Neuronal stem cell (in vitro differentiated cells): Measurements from ENCODE around the gene SMCO1.
"Not testable (repeated sequence)": the region's sequence is repeated elsewhere in the genome, so short reads cannot be mapped to it uniquely, and the experiment has no call there.

Experiments used
- DNase-seq: peaks from one replicate; pipeline ENCODE4 v3.0.0-alpha.2; 2013; ENCODE audit warnings: low spot score
- H2AFZ ChIP-seq: one replicate; pipeline ENCODE4 v1.6.1; 2013; ENCODE audit warnings: mild to moderate bottlenecking, low read length, inconsistent platforms
- H2AK5ac ChIP-seq: 2 replicates; pipeline ENCODE4 v1.6.1; 2013; ENCODE audit warnings: low read depth, mild to moderate bottlenecking, inconsistent platforms, low read length, moderate library complexity, mixed read lengths
- H2BK120ac ChIP-seq: 2 replicates; pipeline ENCODE4 v1.6.1; 2013; ENCODE audit warnings: low read depth, mild to moderate bottlenecking, inconsistent platforms, low read length, moderate library complexity, mixed read lengths
- H2BK12ac ChIP-seq: one replicate; pipeline ENCODE4 v1.6.1; 2013; ENCODE audit warnings: low read length, inconsistent platforms
- H2BK15ac ChIP-seq: 2 replicates; pipeline ENCODE4 v1.6.1; 2013; ENCODE audit warnings: mild to moderate bottlenecking, low read length, inconsistent platforms, mixed read lengths
- H2BK5ac ChIP-seq: one replicate; pipeline ENCODE4 v1.6.1; 2013; ENCODE audit warnings: inconsistent platforms, mild to moderate bottlenecking, low read length, moderate library complexity
- H3K14ac ChIP-seq: one replicate; pipeline ENCODE4 v1.6.1; 2013; ENCODE audit warnings: low read length, inconsistent platforms
- H3K18ac ChIP-seq: 2 replicates; pipeline ENCODE4 v1.6.1; 2013; ENCODE audit warnings: low read length, inconsistent platforms
- H3K23ac ChIP-seq: 2 replicates; pipeline ENCODE4 v1.6.1; 2013; ENCODE audit warnings: low read depth, mild to moderate bottlenecking, mixed read lengths, low read length, inconsistent platforms; ENCODE audit not compliant: poor library complexity
- H3K27ac ChIP-seq: replicated peaks from 3 replicates; pipeline ENCODE4 v1.5.1; 2013; ENCODE audit warnings: low read length, inconsistent platforms
- H3K27me3 ChIP-seq, 3 experiments: 2 replicates each; pipeline ENCODE4 v1.6.1; 2013; ENCODE audit warnings: low read length in 3 of 3, mild to moderate bottlenecking in 2 of 3, inconsistent platforms in 1 of 3, low read depth in 1 of 3, mixed read lengths in 1 of 3, moderate library complexity in 1 of 3; ENCODE audit not compliant: control insufficient read depth in 3 of 3, insufficient read depth in 3 of 3
- H3K36me3 ChIP-seq, 2 donors: replicated peaks in 1 of 2; 2 replicates each; pipeline ENCODE4 v1.6.1; 2013; ENCODE audit warnings: low read length in 2 of 2; ENCODE audit not compliant: control insufficient read depth in 2 of 2, insufficient read depth in 2 of 2
- H3K4ac ChIP-seq: 2 replicates; pipeline ENCODE4 v1.6.1; 2013; ENCODE audit warnings: inconsistent platforms, mild to moderate bottlenecking, low read length, moderate library complexity
- H3K4me1 ChIP-seq, 2 donors: 1 replicate in 1 of 2; 2 replicates in 1 of 2; pipeline ENCODE4 v1.6.1; 2013; ENCODE audit warnings: low read length in 2 of 2, low read depth in 1 of 2; ENCODE audit not compliant: control insufficient read depth in 2 of 2, insufficient read depth in 1 of 2
- H3K4me2 ChIP-seq: one replicate; pipeline ENCODE4 v1.6.1; 2013; ENCODE audit warnings: mild to moderate bottlenecking, low read length, inconsistent platforms; ENCODE audit not compliant: insufficient read depth, poor library complexity, severe bottlenecking
- H3K4me3 ChIP-seq, 2 donors: 2 replicates each; pipeline ENCODE4 v1.5.1; 2013; ENCODE audit warnings: low read length in 2 of 2, mild to moderate bottlenecking in 2 of 2, inconsistent platforms in 1 of 2, moderate library complexity in 1 of 2
- H3K79me1 ChIP-seq: one replicate; pipeline ENCODE4 v1.6.1; 2013; ENCODE audit warnings: low read depth, mild to moderate bottlenecking, inconsistent platforms, low read length, moderate library complexity
- H3K9ac ChIP-seq: one replicate; pipeline ENCODE4 v1.6.1; 2013; ENCODE audit warnings: mild to moderate bottlenecking, low read depth, low read length, inconsistent platforms; ENCODE audit not compliant: poor library complexity
- H3K9me3 ChIP-seq, 2 donors: replicated peaks in 1 of 2; 2 replicates each; pipeline versions ENCODE3 to v1.6.1; 2013; ENCODE audit warnings: low read length in 2 of 2, mild to moderate bottlenecking in 2 of 2, inconsistent platforms in 1 of 2, low read depth in 1 of 2, mixed read lengths in 1 of 2, moderate library complexity in 1 of 2; ENCODE audit not compliant: control insufficient read depth in 2 of 2, insufficient read depth in 1 of 2
- H4K8ac ChIP-seq: one replicate; pipeline ENCODE4 v1.6.1; 2013; ENCODE audit warnings: low read depth, mild to moderate bottlenecking, inconsistent platforms, low read length, moderate library complexity
- H4K91ac ChIP-seq: one replicate; pipeline ENCODE4 v1.6.1; 2013; ENCODE audit warnings: low read length, low read depth, mild to moderate bottlenecking, inconsistent platforms; ENCODE audit not compliant: poor library complexity
- WGBS, 2 donors: extraction: QIAGEN DNeasy Blood & Tissue Kit; methylation state at CpG; one replicate each; pipeline ENCODE4 v1.1.7; 2013; ENCODE audit warnings: missing lambda C conversion rate in 2 of 2, mixed read lengths in 1 of 2; ENCODE audit not compliant: insufficient read length in 2 of 2, insufficient replicate concordance in 1 of 2; ENCODE audit errors: extremely low coverage in 2 of 2; 5-methylcytosine and 5-hydroxymethylcytosine counted together

The SMCO1 gene

DNA sequence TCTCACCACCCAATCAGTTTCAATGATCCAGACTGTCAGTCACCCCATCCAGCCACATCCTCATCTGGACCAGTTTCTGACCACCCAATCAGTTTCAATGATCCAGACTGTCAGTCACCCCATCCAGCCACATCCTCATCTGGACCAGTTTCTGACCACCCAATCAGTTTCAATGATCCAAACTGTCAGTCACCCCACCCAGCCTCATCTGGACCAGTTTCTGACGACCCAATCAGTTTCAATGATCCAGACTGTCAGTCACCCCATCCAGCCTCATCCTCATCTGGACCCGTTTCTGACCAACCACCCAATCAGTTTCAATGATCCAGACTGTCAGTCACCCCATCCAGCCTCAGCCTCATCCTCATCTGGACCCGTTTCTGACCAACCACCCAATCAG, 45.0 kb downstream of the SMCO1 start:
- not testable (repeated sequence) for H2AK5ac ChIP-seq, H3K18ac ChIP-seq, H3K27me3 ChIP-seq, H3K4ac ChIP-seq, H4K8ac ChIP-seq, H3K14ac ChIP-seq, H3K4me1 ChIP-seq, H3K23ac ChIP-seq, H4K91ac ChIP-seq, H3K9ac ChIP-seq, H2BK5ac ChIP-seq, H3K27ac ChIP-seq, H2BK12ac ChIP-seq, H2BK15ac ChIP-seq, H2AFZ ChIP-seq, H3K4me3 ChIP-seq, H2BK120ac ChIP-seq, H3K4me2 ChIP-seq, DNase-seq, H3K9me3 ChIP-seq, H3K79me1 ChIP-seq
- no CpG with 5 or more reads among the region's 3 CpGs for WGBS, 2 donors
- peaks cover 22 to 71% of the 10 kb centered on the region in 2 donors for H3K36me3 ChIP-seq

DNA sequence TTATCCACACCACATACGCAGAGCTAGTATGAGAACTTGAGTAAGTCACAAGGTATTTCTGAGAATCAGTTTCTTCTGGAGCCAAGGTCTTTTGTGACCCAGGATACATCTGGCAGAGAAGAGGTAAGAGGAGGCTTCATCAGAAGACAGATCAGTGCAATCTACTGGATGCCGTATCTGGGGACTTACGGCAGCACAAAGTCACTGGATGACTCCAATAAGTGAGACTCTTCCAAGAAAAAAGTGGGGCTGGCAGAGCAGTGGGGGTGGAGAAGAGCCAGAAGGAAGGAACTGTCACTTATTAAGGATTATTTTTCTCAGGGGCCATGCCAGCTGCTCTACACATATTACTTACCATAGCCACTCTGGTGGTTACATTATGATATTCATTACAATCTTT, 51.3 kb downstream of the SMCO1 start:
- H2BK15ac ChIP-seq: no peak overlapping the region
- no peak overlapping the region for H2BK120ac ChIP-seq
- H3K9ac ChIP-seq: no peak overlapping the region
- no peak overlapping the region for H3K4me3 ChIP-seq
- no peak overlapping the region for H2AK5ac ChIP-seq
- no peak overlapping the region for H3K4ac ChIP-seq
- no peak overlapping the region for H3K27ac ChIP-seq
- H3K36me3 ChIP-seq: peaks cover 0 to 16% of the 10 kb centered on the region in 2 donors
- no peaks in the 10 kb centered on the region for H3K27me3 ChIP-seq
- H3K9me3 ChIP-seq: no peaks in the 10 kb centered on the region
- no CpG with 5 or more reads among the region's 3 CpGs for WGBS, 2 donors
- no peak overlapping the region for H3K14ac ChIP-seq
- H4K8ac ChIP-seq: no peak overlapping the region
- no peak overlapping the region for H3K4me2 ChIP-seq
- H3K18ac ChIP-seq: no peak overlapping the region
- no peak overlapping the region for H2BK5ac ChIP-seq
- no peak overlapping the region for H4K91ac ChIP-seq
- H3K4me1 ChIP-seq: no peaks in the 10 kb centered on the region
- no peak overlapping the region for H3K23ac ChIP-seq
- no peak overlapping the region for H2BK12ac ChIP-seq
- H2AFZ ChIP-seq: no peak overlapping the region
- H3K79me1 ChIP-seq: no peaks in the 10 kb centered on the region
- DNase-seq: no peak

DNA sequence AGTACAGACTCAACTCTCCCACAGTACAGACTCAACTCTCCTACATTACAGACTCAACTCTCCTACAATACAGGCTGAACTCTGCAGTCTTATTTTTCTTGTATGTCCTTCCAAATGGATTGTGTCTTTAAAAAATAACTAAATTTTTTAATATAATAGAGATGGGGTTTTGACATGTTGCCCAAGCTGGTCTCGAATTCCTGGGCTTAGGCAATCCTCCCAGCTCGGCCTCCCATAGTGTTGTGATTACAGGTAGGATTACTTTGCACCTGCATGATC, 51.7 kb downstream of the SMCO1 start:
- WGBS, 2 donors: no CpG with 5 or more reads among the region's 2 CpGs
- Histone ChIP-seq H2BK5ac (no peak overlapping the region), H3K79me1 (no peaks in the 10 kb centered on the region), H3K4ac (no peak overlapping the region), H3K4me3 (no peak overlapping the region), H3K14ac (no peak overlapping the region), H4K8ac (no peak overlapping the region), H2AK5ac (no peak overlapping the region), H2BK15ac (no peak overlapping the region), H2BK120ac (no peak overlapping the region), H3K36me3 (peaks cover 0 to 12% of the 10 kb centered on the region in 2 donors), H3K9me3 (no peaks in the 10 kb centered on the region), H3K4me2 (no peak overlapping the region), H2AFZ (no peak overlapping the region), H3K23ac (no peak overlapping the region), H3K27ac (no peak overlapping the region), H2BK12ac (no peak overlapping the region), H3K18ac (no peak overlapping the region), H4K91ac (no peak overlapping the region), H3K27me3 (no peaks in the 10 kb centered on the region), H3K4me1 (no peaks in the 10 kb centered on the region), H3K9ac (no peak overlapping the region)
- no peak for DNase-seq

GRCh38 chr3:196462680-196463477, 52.3 kb downstream of the SMCO1 start:
- not testable (repeated sequence) for H2BK15ac ChIP-seq, H2BK12ac ChIP-seq, H3K79me1 ChIP-seq, H4K8ac ChIP-seq, H3K4me3 ChIP-seq, H3K27ac ChIP-seq, H3K27me3 ChIP-seq, H3K4me2 ChIP-seq, H3K4me1 ChIP-seq, H2AK5ac ChIP-seq, H2BK5ac ChIP-seq, H3K14ac ChIP-seq, H4K91ac ChIP-seq, H2BK120ac ChIP-seq, H2AFZ ChIP-seq, H3K9me3 ChIP-seq, H3K4ac ChIP-seq, H3K23ac ChIP-seq, H3K36me3 ChIP-seq, DNase-seq, H3K9ac ChIP-seq, H3K18ac ChIP-seq
- no CpG with 5 or more reads among the region's 1 CpG for WGBS, 2 donors
